HCT116 (cell line): ENCODE data around the gene RTTN. TPM values are rescaled to one million over a fixed set of nuclear protein-coding genes. Genes with fewer than 3 reads are reported as not detected.

ENCODE experiments used
- ATAC-seq: fragments of 200-7000 bp; cut with Tn5 transposase; 2 replicates; pipeline ENCODE4 v1.9.1; 2020; ENCODE audit warnings: mild to moderate bottlenecking, moderate library complexity
- BruUV-seq: library from RNA; stranded (reverse); fragments of 400-500 nt; replicated peaks from 2 replicates; lab custom pipeline; 2021; lab: Mats Ljungman, UMichigan
- CTCF ChIA-PET: fragments of 300-600 bp; sonication (Branson Sonifier 250); formaldehyde crosslinking; loops from one replicate; lab custom pipeline; 2021; ENCODE audit warnings: antibody characterized with exemption; lab: Charles Lee
- POLR2A ChIA-PET: fragments of 300-600, 350-600 bp; sonication (Branson Sonifier 250); formaldehyde crosslinking; loops from one replicate; lab custom pipeline; 2021; ENCODE audit warnings: antibody characterized with exemption; lab: Charles Lee
- RAD21 ChIA-PET, 2 experiments: fragments of 300-600 bp; sonication (Branson Sonifier 250); formaldehyde crosslinking; loops; one replicate each; lab custom pipeline; 2023; ENCODE audit warnings: low total read pairs in 2 of 2; ENCODE audit not compliant: uncharacterized antibody in 2 of 2, unreplicated experiment in 2 of 2, low non-redundant PET in 1 of 2; lab: Charles Lee
- DNase-seq: peaks from one replicate; pipeline ENCODE4 v3.0.0-alpha.2; 2010; ENCODE audit warnings: low read depth, low spot score
- H2AFZ ChIP-seq: fragments of 200-600 bp; shearing (Covaris generic), sonication (generic); 2 replicates; pipeline ENCODE4 v1.6.1; 2017; ENCODE audit warnings: low read depth, mixed run types, mixed read lengths, antibody characterized with exemption, low read length; ENCODE audit not compliant: poor library complexity, severe bottlenecking
- H3K27ac ChIP-seq: 2 replicates; pipeline ENCODE4 v1.5.1; 2012; ENCODE audit warnings: low read depth, low read length
- H3K27me3 ChIP-seq: fragments of 200-600 bp; sonication (generic); 2 replicates; pipeline ENCODE4 v1.6.1; 2016; ENCODE audit warnings: mixed run types, low read length, mixed read lengths; ENCODE audit not compliant: insufficient read depth
- H3K36me3 ChIP-seq, 2 experiments: fragments of 200-500 bp in 1 of 2; fragments of 200-600 bp in 1 of 2; sonication (Bioruptor generic) in 1 of 2; sonication (generic) in 1 of 2; 2 replicates each; pipeline versions ENCODE4 v1.5.1 to v1.6.1; 2014 to 2016; ENCODE audit warnings: low read length in 2 of 2, inconsistent platforms in 1 of 2, mixed read lengths in 1 of 2, mixed run types in 1 of 2; ENCODE audit not compliant: insufficient read depth in 2 of 2, control insufficient read depth in 1 of 2
- H3K4me1 ChIP-seq, 2 experiments: fragments of 200-600 bp in 1 of 2; sonication (generic) in 1 of 2; 2 replicates each; pipeline versions ENCODE4 v1.5.1 to v1.6.1; 2012 to 2017; ENCODE audit warnings: low read length in 2 of 2, inconsistent platforms in 1 of 2, mild to moderate bottlenecking in 1 of 2, mixed read lengths in 1 of 2, mixed run types in 1 of 2, moderate library complexity in 1 of 2; ENCODE audit not compliant: insufficient read depth in 2 of 2, control insufficient read depth in 1 of 2
- H3K4me2 ChIP-seq: fragments of 200-600 bp; sonication (generic); 2 replicates; pipeline ENCODE4 v1.6.1; 2017; ENCODE audit warnings: mixed run types, low read length, mixed read lengths
- H3K4me3 ChIP-seq, 2 experiments: fragments of 200-600 bp in 1 of 2; sonication (generic) in 1 of 2; replicated peaks in 1 of 2; 2 replicates each; pipeline ENCODE4 v1.5.1; 2011 to 2016; ENCODE audit warnings: low read length in 2 of 2, control low read depth in 1 of 2, low read depth in 1 of 2, mild to moderate bottlenecking in 1 of 2, mixed read lengths in 1 of 2, mixed run types in 1 of 2
- H3K79me2 ChIP-seq: fragments of 200-600 bp; sonication (generic); 2 replicates; pipeline ENCODE4 v1.6.1; 2017; ENCODE audit warnings: mild to moderate bottlenecking, mixed run types, low read length, moderate library complexity, mixed read lengths; ENCODE audit not compliant: insufficient read depth
- H3K9ac ChIP-seq: fragments of 200-600 bp; sonication (generic); 2 replicates; pipeline ENCODE4 v1.6.1; 2016; ENCODE audit warnings: low read length, mixed read lengths
- H3K9me2 ChIP-seq: fragments of 200-600 bp; sonication (generic), shearing (Covaris generic); 2 replicates; pipeline ENCODE4 v1.6.1; 2017; ENCODE audit warnings: mixed run types, mild to moderate bottlenecking, moderate library complexity; ENCODE audit not compliant: insufficient read depth
- H3K9me3 ChIP-seq, 2 experiments: fragments of 200-500 bp in 1 of 2; fragments of 200-600 bp in 1 of 2; sonication (Bioruptor generic) in 1 of 2; sonication (generic) in 1 of 2; 2 replicates each; pipeline ENCODE4 v1.6.1; 2014 to 2017; ENCODE audit warnings: low read length in 2 of 2, mixed read lengths in 2 of 2, inconsistent platforms in 1 of 2, low read depth in 1 of 2, mild to moderate bottlenecking in 1 of 2, mixed run types in 1 of 2, moderate library complexity in 1 of 2; ENCODE audit not compliant: control insufficient read depth in 1 of 2, insufficient read depth in 1 of 2
- H4K20me1 ChIP-seq: fragments of 200-600 bp; sonication (generic), shearing (Covaris generic); 2 replicates; pipeline ENCODE4 v1.6.1; 2017; ENCODE audit warnings: mixed run types, mild to moderate bottlenecking, moderate library complexity; ENCODE audit not compliant: insufficient read depth
- ATF3 ChIP-seq: IDR thresholded peaks from 2 replicates; pipeline ENCODE4 v1.6.1; 2012
- CBX3 ChIP-seq: IDR thresholded peaks from 2 replicates; pipeline ENCODE4 v1.6.1; 2012; ENCODE audit warnings: low read depth
- CEBPB ChIP-seq: IDR thresholded peaks from 2 replicates; pipeline ENCODE4 v1.6.1; 2012; ENCODE audit warnings: low read depth
- EGR1 ChIP-seq: IDR thresholded peaks from 2 replicates; pipeline ENCODE4 v1.6.1; 2012; ENCODE audit warnings: low read depth
- ELF1 ChIP-seq: IDR thresholded peaks from 2 replicates; pipeline ENCODE4 v1.6.1; 2012; ENCODE audit warnings: low read depth, borderline replicate concordance
- EZH2 ChIP-seq: fragments of 200-600 bp; sonication (generic); IDR thresholded peaks from 2 replicates; pipeline ENCODE4 v1.6.1; 2017; ENCODE audit warnings: antibody characterized with exemption, mixed run types
- FOSL1 ChIP-seq: IDR thresholded peaks from 2 replicates; pipeline ENCODE4 v1.6.1; 2012; ENCODE audit warnings: low read depth
- JUND ChIP-seq: IDR thresholded peaks from 2 replicates; pipeline ENCODE4 v1.6.1; 2012
- MAX ChIP-seq: IDR thresholded peaks from 2 replicates; pipeline ENCODE4 v1.6.1; 2012
- POLR2AphosphoS5 ChIP-seq: IDR thresholded peaks from 2 replicates; pipeline ENCODE4 v1.6.1; 2011; ENCODE audit warnings: mild to moderate bottlenecking, low read depth, low read length, moderate library complexity
- RAD21 ChIP-seq: IDR thresholded peaks from 2 replicates; pipeline ENCODE4 v1.6.1; 2012; ENCODE audit warnings: low read depth, mild to moderate bottlenecking
- SP1 ChIP-seq: IDR thresholded peaks from 2 replicates; pipeline ENCODE4 v1.6.1; 2012; ENCODE audit warnings: low read depth
- SRF ChIP-seq: IDR thresholded peaks from 2 replicates; pipeline ENCODE4 v1.6.1; 2012; ENCODE audit warnings: low read depth
- TCF7L2 ChIP-seq: IDR thresholded peaks from 2 replicates; pipeline ENCODE4 v1.7.0; 2011; ENCODE audit warnings: borderline replicate concordance, inconsistent platforms; ENCODE audit not compliant: insufficient read depth, insufficient read length; ENCODE audit errors: extremely low read depth
- YY1 ChIP-seq: IDR thresholded peaks from 2 replicates; pipeline ENCODE4 v1.6.1; 2011; ENCODE audit warnings: low read length, low read depth, moderate library complexity, mild to moderate bottlenecking; ENCODE audit not compliant: insufficient replicate concordance; ENCODE audit errors: extremely low read depth
- ZBTB33 ChIP-seq: IDR thresholded peaks from 2 replicates; pipeline ENCODE4 v1.6.1; 2011; ENCODE audit warnings: mild to moderate bottlenecking, low read length, moderate library complexity; ENCODE audit not compliant: insufficient replicate concordance; ENCODE audit errors: extremely low read depth
- ZFX ChIP-seq: fragments of 450-650 bp; IDR thresholded peaks from 2 replicates; pipeline ENCODE4 v1.6.1; 2017
- ZNF274 ChIP-seq: fragments of 200-500 bp; sonication (Bioruptor generic); IDR thresholded peaks from 2 replicates; pipeline ENCODE4 v1.6.1; 2014; ENCODE audit warnings: mild to moderate bottlenecking, low read depth, low read length, inconsistent platforms
- intact Hi-C: fragments of 100-400 bp; cut with micrococcal nuclease; formaldehyde crosslinking; loops from 2 replicates; pipeline ENCODE4 v1.10.0; 2022
- total RNA-seq: library from RNA; stranded (reverse); gene quantifications from one replicate; pipeline ENCODE4 v1.2.1, GENCODE V29; 2021; ENCODE audit not compliant: unreplicated experiment
- TF ChIP-seq, protein P1 (sequence below): IDR thresholded peaks from 2 replicates; pipeline ENCODE4 v1.6.1; 2012; ENCODE audit warnings: low read depth
- TF ChIP-seq, protein P2 (sequence below), 3 experiments: fragments of 200-600 bp in 1 of 3; sonication (generic) in 1 of 3; IDR thresholded peaks in 2 of 3; conservative IDR thresholded peaks in 1 of 3; 2 replicates each; pipeline ENCODE4 v1.5.1; 2012 to 2017; ENCODE audit warnings: low read depth in 2 of 3, low read length in 2 of 3, antibody characterized with exemption in 1 of 3, borderline replicate concordance in 1 of 3, control low read depth in 1 of 3, mild to moderate bottlenecking in 1 of 3, mixed read lengths in 1 of 3, mixed run types in 1 of 3, moderate library complexity in 1 of 3; ENCODE audit not compliant: insufficient read depth in 1 of 3

RTTN gene
- total RNA-seq, 1 experiment from 2014 or later: 41.2 TPM

DNA sequence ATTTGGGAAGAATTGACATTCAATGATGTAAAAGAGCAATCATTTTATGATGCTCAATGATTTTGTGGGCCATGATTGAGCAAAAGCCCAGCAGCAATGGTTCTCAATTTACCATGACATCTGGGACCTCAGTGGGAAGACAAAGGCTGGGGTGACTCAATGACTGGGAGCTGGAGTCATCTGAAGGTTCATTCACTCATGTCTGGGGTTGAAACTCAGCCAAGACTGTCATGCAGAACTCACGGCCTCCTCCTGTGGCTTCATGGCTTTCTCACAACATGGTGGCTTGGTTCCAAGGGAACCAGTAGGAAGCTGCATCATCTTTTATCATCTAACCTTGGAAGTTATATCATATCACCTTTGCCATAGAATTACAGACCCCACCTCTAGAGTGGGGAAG, 212.7 kb downstream of the RTTN start:
- Histone ChIP-seq H3K9me2 (no peaks in the 10 kb centered on the region), H3K9ac (no peak overlapping the region), H2AFZ (no peak overlapping the region), H3K27ac (no peak overlapping the region), H3K4me3 (no peak overlapping the region), H3K27me3 (no peaks in the 10 kb centered on the region), H3K79me2 (no peaks in the 10 kb centered on the region), H4K20me1 (no peaks in the 10 kb centered on the region), H3K9me3 (no peaks in the 10 kb centered on the region), H3K4me2 (no peak overlapping the region), H3K4me1 (0 out of 4 replicates have a peak, but pooled peaks cover 0 to 1% of the 10 kb centered on the region in 2 experiments), H3K36me3 (no peaks in the 10 kb centered on the region)
- ChIA-PET CTCF (no interaction called here), POLR2A (no interaction called here), RAD21 (no interaction called here)
- TF ChIP-seq ZNF274 (no peak), SRF (no peak), MAX (no peak), ZFX (no peak), CBX3 (no peak), TCF7L2 (no peak), CEBPB (no peak), ATF3 (no peak), FOSL1 (no peak), JUND (no peak), YY1 (no peak), ZBTB33 (no peak), ELF1 (no peak), SP1 (no peak), POLR2AphosphoS5 (no peak), EZH2 (no peak), EGR1 (no peak), RAD21 (no peak)
- TF ChIP-seq, protein P1, sequence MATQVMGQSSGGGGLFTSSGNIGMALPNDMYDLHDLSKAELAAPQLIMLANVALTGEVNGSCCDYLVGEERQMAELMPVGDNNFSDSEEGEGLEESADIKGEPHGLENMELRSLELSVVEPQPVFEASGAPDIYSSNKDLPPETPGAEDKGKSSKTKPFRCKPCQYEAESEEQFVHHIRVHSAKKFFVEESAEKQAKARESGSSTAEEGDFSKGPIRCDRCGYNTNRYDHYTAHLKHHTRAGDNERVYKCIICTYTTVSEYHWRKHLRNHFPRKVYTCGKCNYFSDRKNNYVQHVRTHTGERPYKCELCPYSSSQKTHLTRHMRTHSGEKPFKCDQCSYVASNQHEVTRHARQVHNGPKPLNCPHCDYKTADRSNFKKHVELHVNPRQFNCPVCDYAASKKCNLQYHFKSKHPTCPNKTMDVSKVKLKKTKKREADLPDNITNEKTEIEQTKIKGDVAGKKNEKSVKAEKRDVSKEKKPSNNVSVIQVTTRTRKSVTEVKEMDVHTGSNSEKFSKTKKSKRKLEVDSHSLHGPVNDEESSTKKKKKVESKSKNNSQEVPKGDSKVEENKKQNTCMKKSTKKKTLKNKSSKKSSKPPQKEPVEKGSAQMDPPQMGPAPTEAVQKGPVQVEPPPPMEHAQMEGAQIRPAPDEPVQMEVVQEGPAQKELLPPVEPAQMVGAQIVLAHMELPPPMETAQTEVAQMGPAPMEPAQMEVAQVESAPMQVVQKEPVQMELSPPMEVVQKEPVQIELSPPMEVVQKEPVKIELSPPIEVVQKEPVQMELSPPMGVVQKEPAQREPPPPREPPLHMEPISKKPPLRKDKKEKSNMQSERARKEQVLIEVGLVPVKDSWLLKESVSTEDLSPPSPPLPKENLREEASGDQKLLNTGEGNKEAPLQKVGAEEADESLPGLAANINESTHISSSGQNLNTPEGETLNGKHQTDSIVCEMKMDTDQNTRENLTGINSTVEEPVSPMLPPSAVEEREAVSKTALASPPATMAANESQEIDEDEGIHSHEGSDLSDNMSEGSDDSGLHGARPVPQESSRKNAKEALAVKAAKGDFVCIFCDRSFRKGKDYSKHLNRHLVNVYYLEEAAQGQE: no peak
- TF ChIP-seq, protein P2, sequence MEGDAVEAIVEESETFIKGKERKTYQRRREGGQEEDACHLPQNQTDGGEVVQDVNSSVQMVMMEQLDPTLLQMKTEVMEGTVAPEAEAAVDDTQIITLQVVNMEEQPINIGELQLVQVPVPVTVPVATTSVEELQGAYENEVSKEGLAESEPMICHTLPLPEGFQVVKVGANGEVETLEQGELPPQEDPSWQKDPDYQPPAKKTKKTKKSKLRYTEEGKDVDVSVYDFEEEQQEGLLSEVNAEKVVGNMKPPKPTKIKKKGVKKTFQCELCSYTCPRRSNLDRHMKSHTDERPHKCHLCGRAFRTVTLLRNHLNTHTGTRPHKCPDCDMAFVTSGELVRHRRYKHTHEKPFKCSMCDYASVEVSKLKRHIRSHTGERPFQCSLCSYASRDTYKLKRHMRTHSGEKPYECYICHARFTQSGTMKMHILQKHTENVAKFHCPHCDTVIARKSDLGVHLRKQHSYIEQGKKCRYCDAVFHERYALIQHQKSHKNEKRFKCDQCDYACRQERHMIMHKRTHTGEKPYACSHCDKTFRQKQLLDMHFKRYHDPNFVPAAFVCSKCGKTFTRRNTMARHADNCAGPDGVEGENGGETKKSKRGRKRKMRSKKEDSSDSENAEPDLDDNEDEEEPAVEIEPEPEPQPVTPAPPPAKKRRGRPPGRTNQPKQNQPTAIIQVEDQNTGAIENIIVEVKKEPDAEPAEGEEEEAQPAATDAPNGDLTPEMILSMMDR (IDR thresholded peaks at IDR 0.05 in 2 of 3, conservative IDR thresholded peaks at IDR 0.05 in 1 of 3; ENCODE audit: borderline replicate concordance in 1 of 3, insufficient read depth in 1 of 3, low read depth in 2 of 3, low read length in 2 of 3): no peak
- no TSS peak for BruUV-seq
- no peak for DNase-seq
- no peak for ATAC-seq
- intact Hi-C loops: no loop called here
